ENCODE measurements around the gene PCCA. TPM values are rescaled to one million over a fixed set of nuclear protein-coding genes. Genes with fewer than 3 reads are reported as not detected.

The PCCA gene
- total RNA-seq, 1 experiment from 2014 or later, result 52.8 TPM

DNA sequence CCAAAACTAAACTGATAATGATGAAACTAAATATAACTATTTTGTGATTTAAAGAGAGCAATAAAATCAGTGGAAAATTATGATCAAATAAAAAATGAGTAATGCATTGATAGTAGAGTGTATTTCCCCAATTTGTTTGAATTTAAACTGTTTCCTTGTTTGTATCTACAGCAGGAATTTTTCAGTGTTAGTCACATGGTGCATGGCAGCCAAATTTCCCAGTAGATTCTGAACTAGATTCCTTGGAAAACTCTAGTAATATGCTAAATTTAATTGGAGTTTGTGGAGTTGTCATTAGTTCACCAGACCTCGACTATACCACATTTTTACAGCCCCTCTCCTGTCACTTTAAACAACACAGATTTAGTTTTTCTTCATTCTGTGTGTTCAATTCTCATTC lies 156.2 kb downstream of the PCCA start (continued):
- TF ChIP-seq AFF4 (CRISPR knock-in tag; IDR thresholded peaks at IDR 0.05; ENCODE audit: borderline replicate concordance), result no peak

- ATAC-seq (no peak), DNase-seq (ENCODE audit: low spot score) (no peak)
- ChIA-PET CTCF (no interaction called here), POLR2A (no interaction called here)
- H3K27ac Mint-ChIP-seq, result no peak overlapping the region
- H3K9me3 Mint-ChIP-seq, result peaks cover 11% of the 10 kb centered on the region
- peaks cover 39% of the 10 kb centered on the region for H3K4me1 Mint-ChIP-seq
- H3K4me3 Mint-ChIP-seq, result no peak overlapping the region
- H3K27me3 Mint-ChIP-seq (ENCODE audit: low read depth), result no peaks in the 10 kb centered on the region
- TF ChIP-seq ZNF396 (CRISPR knock-in tag; IDR thresholded peaks at IDR 0.05; ENCODE audit: borderline replicate concordance) (no peak), MXD4 (CRISPR knock-in tag; IDR thresholded peaks at IDR 0.05; ENCODE audit: borderline replicate concordance) (no peak), ESRRA (CRISPR knock-in tag; IDR thresholded peaks at IDR 0.05; ENCODE audit: borderline replicate concordance) (no peak), ZBTB21 (CRISPR knock-in tag; IDR thresholded peaks at IDR 0.05; ENCODE audit: borderline replicate concordance) (no peak), AR (CRISPR knock-in tag; IDR thresholded peaks at IDR 0.05) (no peak), ATF3 (CRISPR knock-in tag; conservative IDR thresholded peaks at IDR 0.05) (no peak), TEAD4 (CRISPR knock-in tag; IDR thresholded peaks at IDR 0.05) (no peak), ZNF416 (CRISPR knock-in tag; IDR thresholded peaks at IDR 0.05) (no peak), STAT6 (CRISPR knock-in tag; conservative IDR thresholded peaks at IDR 0.05; ENCODE audit: low read depth) (no peak), GRHL2 (CRISPR knock-in tag; IDR thresholded peaks at IDR 0.05; ENCODE audit: insufficient replicate concordance, severe bottlenecking) (no peak), NR1H2 (CRISPR knock-in tag; IDR thresholded peaks at IDR 0.05) (no peak), ETV6 (CRISPR knock-in tag; IDR thresholded peaks at IDR 0.05) (no peak), PRRX2 (CRISPR knock-in tag; IDR thresholded peaks at IDR 0.05) (no peak)
- TF ChIP-seq, protein P1, sequence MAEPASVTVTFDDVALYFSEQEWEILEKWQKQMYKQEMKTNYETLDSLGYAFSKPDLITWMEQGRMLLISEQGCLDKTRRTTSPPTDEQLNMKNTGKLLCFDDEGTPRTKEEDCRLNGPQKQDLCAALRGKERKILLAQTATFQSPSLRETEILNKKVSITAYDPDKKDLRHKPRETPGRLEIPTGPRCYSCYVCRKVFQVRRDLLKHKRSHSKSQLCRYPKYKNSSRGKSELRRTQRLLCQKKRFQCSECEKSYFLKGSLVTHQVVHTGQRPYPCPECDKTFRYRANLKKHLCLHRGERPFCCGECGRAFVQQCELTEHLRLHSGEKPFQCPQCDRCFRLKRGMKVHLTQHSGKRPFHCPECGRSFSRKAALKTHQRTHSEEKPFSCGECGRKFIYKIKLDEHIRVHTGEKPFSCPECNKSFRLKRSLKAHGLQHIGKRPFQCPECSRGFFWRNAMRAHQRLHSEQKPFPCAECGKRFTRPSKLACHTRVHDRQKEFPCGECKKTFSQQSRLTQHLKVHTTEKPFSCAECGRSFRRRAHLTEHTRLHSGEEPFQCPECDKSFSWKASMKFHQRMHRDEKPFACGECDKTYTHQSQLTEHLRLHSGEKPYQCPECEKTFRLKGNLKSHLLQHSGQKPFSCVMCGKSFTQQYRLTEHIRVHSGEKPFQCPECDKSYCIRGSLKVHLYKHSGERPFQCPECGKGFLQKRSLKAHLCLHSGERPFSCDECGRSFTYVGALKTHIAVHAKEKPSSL (CRISPR knock-in tag; conservative IDR thresholded peaks at IDR 0.05), result no peak
- TF ChIP-seq, protein P2, sequence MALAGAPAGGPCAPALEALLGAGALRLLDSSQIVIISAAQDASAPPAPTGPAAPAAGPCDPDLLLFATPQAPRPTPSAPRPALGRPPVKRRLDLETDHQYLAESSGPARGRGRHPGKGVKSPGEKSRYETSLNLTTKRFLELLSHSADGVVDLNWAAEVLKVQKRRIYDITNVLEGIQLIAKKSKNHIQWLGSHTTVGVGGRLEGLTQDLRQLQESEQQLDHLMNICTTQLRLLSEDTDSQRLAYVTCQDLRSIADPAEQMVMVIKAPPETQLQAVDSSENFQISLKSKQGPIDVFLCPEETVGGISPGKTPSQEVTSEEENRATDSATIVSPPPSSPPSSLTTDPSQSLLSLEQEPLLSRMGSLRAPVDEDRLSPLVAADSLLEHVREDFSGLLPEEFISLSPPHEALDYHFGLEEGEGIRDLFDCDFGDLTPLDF (CRISPR knock-in tag; IDR thresholded peaks at IDR 0.05), result no peak
- TF ChIP-seq, protein P3, sequence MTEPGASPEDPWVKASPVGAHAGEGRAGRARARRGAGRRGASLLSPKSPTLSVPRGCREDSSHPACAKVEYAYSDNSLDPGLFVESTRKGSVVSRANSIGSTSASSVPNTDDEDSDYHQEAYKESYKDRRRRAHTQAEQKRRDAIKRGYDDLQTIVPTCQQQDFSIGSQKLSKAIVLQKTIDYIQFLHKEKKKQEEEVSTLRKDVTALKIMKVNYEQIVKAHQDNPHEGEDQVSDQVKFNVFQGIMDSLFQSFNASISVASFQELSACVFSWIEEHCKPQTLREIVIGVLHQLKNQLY (CRISPR knock-in tag; IDR thresholded peaks at IDR 0.05), result no peak
- TF ChIP-seq, protein P4, sequence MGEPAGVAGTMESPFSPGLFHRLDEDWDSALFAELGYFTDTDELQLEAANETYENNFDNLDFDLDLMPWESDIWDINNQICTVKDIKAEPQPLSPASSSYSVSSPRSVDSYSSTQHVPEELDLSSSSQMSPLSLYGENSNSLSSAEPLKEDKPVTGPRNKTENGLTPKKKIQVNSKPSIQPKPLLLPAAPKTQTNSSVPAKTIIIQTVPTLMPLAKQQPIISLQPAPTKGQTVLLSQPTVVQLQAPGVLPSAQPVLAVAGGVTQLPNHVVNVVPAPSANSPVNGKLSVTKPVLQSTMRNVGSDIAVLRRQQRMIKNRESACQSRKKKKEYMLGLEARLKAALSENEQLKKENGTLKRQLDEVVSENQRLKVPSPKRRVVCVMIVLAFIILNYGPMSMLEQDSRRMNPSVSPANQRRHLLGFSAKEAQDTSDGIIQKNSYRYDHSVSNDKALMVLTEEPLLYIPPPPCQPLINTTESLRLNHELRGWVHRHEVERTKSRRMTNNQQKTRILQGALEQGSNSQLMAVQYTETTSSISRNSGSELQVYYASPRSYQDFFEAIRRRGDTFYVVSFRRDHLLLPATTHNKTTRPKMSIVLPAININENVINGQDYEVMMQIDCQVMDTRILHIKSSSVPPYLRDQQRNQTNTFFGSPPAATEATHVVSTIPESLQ (CRISPR knock-in tag; IDR thresholded peaks at IDR 0.05), result no peak
- H3K36me3 Mint-ChIP-seq, result peaks cover 13% of the 10 kb centered on the region
Observed at GRCh38 chr13:100247937-100248336, 159.0 kb downstream of the PCCA start.
